Left ventricle myocardium inferior (tissue), 1 donor: ENCODE measurements around the gene RIC1. TPM values are rescaled to one million over a fixed set of nuclear protein-coding genes. Genes with fewer than 3 reads are reported as not detected.
"Not testable (repeated sequence)": the region's sequence is repeated elsewhere in the genome, so short reads cannot be mapped to it uniquely, and the experiment has no call there.

ENCODE experiments used
- DNase-seq: peaks from one replicate; pipeline ENCODE4 v3.0.0-alpha.2; 2020
- H3K27ac ChIP-seq: fragments of 200-600 bp; replicated peaks from 2 replicates; pipeline ENCODE4 v1.8.0; 2021
- H3K27me3 ChIP-seq: fragments of 200-600 bp; 2 replicates; pipeline ENCODE4 v1.8.0; 2021; ENCODE audit warnings: low read depth
- H3K36me3 ChIP-seq: fragments of 200-600 bp; 2 replicates; pipeline ENCODE4 v1.8.0; 2021
- H3K4me1 ChIP-seq: fragments of 200-600 bp; 2 replicates; pipeline ENCODE4 v1.8.0; 2021
- H3K4me3 ChIP-seq: fragments of 200-600 bp; 2 replicates; pipeline ENCODE4 v1.8.0; 2021; ENCODE audit warnings: mild to moderate bottlenecking, moderate library complexity
- H3K9me3 ChIP-seq: fragments of 200-600 bp; replicated peaks from 2 replicates; pipeline ENCODE4 v1.8.0; 2021
- CTCF ChIP-seq: fragments of 200-600 bp; IDR thresholded peaks from 2 replicates; pipeline ENCODE4 v1.8.0; 2021; ENCODE audit warnings: antibody characterized with exemption, mild to moderate bottlenecking, borderline replicate concordance
- intact Hi-C: fragments of 100-400 bp; cut with micrococcal nuclease; formaldehyde crosslinking; loops from one replicate; pipeline ENCODE4 v1.11.0; 2022
- total RNA-seq: library from RNA; stranded (reverse); fragmentation: NEBNext Ultra II Directional; extraction: Animal tissue kit (Norgen Biotek cat#: 25700); gene quantifications from one replicate; pipeline ENCODE4 v1.2.1, GENCODE V29; 2021
- donor health status: DM: no; HTN: yes; CAD: no; lungs with severe emphysema.

The RIC1 gene
- total RNA-seq, 1 donor from 2014 or later, result 7.1 TPM

GRCh38 chr9:5670079-5670478 lies 41.2 kb downstream of the RIC1 start:
- DNase-seq, result no peak
- H3K36me3 ChIP-seq, result peaks cover 7% of the 10 kb centered on the region
- H3K4me3 ChIP-seq, result no peak overlapping the region
- TF ChIP-seq CTCF, result no peak
- intact Hi-C loops, result no loop called here
- H3K4me1 ChIP-seq, result peaks cover 13% of the 10 kb centered on the region
- no peak overlapping the region for H3K27ac ChIP-seq
- peaks cover 7% of the 10 kb centered on the region for H3K9me3 ChIP-seq
- no peaks in the 10 kb centered on the region for H3K27me3 ChIP-seq

GRCh38 chr9:5671711-5672353 lies 42.9 kb downstream of the RIC1 start:
- no peak for TF ChIP-seq CTCF
- Histone ChIP-seq H3K9me3 (peaks cover 7% of the 10 kb centered on the region), H3K4me1 (no peaks in the 10 kb centered on the region), H3K27me3 (no peaks in the 10 kb centered on the region), H3K27ac (no peak overlapping the region), H3K4me3 (no peak overlapping the region), H3K36me3 (no peaks in the 10 kb centered on the region)
- intact Hi-C loops, result no loop called here
- DNase-seq, result no peak

GRCh38 chr9:5675046-5675445 lies 46.1 kb downstream of the RIC1 start:
- intact Hi-C loops, H3K4me1 ChIP-seq, H3K27me3 ChIP-seq, H3K9me3 ChIP-seq, H3K4me3 ChIP-seq, H3K27ac ChIP-seq, H3K36me3 ChIP-seq, DNase-seq: not testable (repeated sequence)

GRCh38 chr9:5683591-5683990 lies 54.7 kb downstream of the RIC1 start:
- intact Hi-C loops, H3K36me3 ChIP-seq, DNase-seq, H3K4me3 ChIP-seq, H3K27me3 ChIP-seq, H3K27ac ChIP-seq: not testable (repeated sequence)
- H3K9me3 ChIP-seq, result peaks cover 31% of the 10 kb centered on the region
- H3K4me1 ChIP-seq, result peaks cover 19% of the 10 kb centered on the region

- H3K36me3 ChIP-seq, result peaks cover 7% of the 10 kb centered on the region
- no peaks in the 10 kb centered on the region for H3K27me3 ChIP-seq
- H3K27ac ChIP-seq, result no peak overlapping the region
- no peak for TF ChIP-seq CTCF
- DNase-seq, result no peak
- intact Hi-C loops, result no loop called here
- H3K4me1 ChIP-seq, result peaks cover 21% of the 10 kb centered on the region
- H3K9me3 ChIP-seq, result peaks cover 31% of the 10 kb centered on the region
- no peak overlapping the region for H3K4me3 ChIP-seq
Observed at GRCh38 chr9:5684101-5684500, 55.2 kb downstream of the RIC1 start.

GRCh38 chr9:5688109-5688508 lies 59.2 kb downstream of the RIC1 start:
- Histone ChIP-seq H3K36me3 (peaks cover 7% of the 10 kb centered on the region), H3K4me1 (peaks cover 21% of the 10 kb centered on the region), H3K4me3 (no peak overlapping the region), H3K27ac (no peak overlapping the region), H3K27me3 (no peaks in the 10 kb centered on the region), H3K9me3 (peaks cover 17% of the 10 kb centered on the region)
- intact Hi-C loops, result no loop called here
- no peak for DNase-seq
- no peak for TF ChIP-seq CTCF
